Astrocyte of the spinal cord (primary cell): ENCODE measurements around the gene ATP2C1.
A peak's percentile ranks its signal among the peaks of the same experiment; 100 is the strongest.
"Not testable (repeated sequence)": the region's sequence is repeated elsewhere in the genome, so short reads cannot be mapped to it uniquely, and the experiment has no call there.

Experiments used
- DNase-seq: peaks from one replicate; pipeline ENCODE4 v3.0.0; 2011; ENCODE audit warnings: low read depth, low spot score
- H3K4me3 ChIP-seq: 2 replicates; pipeline ENCODE4 v1.5.1; 2011; ENCODE audit warnings: low read depth, mild to moderate bottlenecking, low read length, moderate library complexity
- CTCF ChIP-seq: IDR thresholded peaks from 2 replicates; pipeline ENCODE4 v1.5.1; 2012; ENCODE audit warnings: low read depth, mild to moderate bottlenecking, low read length, inconsistent platforms
- in situ Hi-C: cut with HindIII; loops from 2 replicates; pipeline ENCODE4 v1.10.0; 2017; ENCODE audit warnings: low sequenced_read_pairs

Gene ATP2C1

GRCh38 chr3:131028844-131029243 lies 135.0 kb downstream of the ATP2C1 start:
- TF ChIP-seq CTCF: no peak
- DNase-seq: no peak
- in situ Hi-C loops: no loop called here
- no peak overlapping the region for H3K4me3 ChIP-seq

GRCh38 chr3:131031660-131032059 lies 137.8 kb downstream of the ATP2C1 start:
- in situ Hi-C loops: no loop called here
- TF ChIP-seq CTCF: no peak
- H3K4me3 ChIP-seq: no peak overlapping the region
- no peak for DNase-seq

GRCh38 chr3:131033480-131034080 lies 139.7 kb downstream of the ATP2C1 start:
- TF ChIP-seq CTCF: peak; percentile 55
- DNase-seq: peak; percentile 69
- in situ Hi-C loops: no loop called here
- no peak overlapping the region for H3K4me3 ChIP-seq

GRCh38 chr3:131036200-131036816 lies 142.4 kb downstream of the ATP2C1 start:
- no peak overlapping the region for H3K4me3 ChIP-seq
- DNase-seq: peak; percentile 87
- TF ChIP-seq CTCF: no peak
- in situ Hi-C loops: no loop called here

GRCh38 chr3:131036986-131037385 lies 143.1 kb downstream of the ATP2C1 start:
- in situ Hi-C loops: no loop called here
- TF ChIP-seq CTCF: no peak
- peak; percentile 46 for DNase-seq
- no peak overlapping the region for H3K4me3 ChIP-seq

GRCh38 chr3:131038326-131038725 lies 144.4 kb downstream of the ATP2C1 start:
- no peak overlapping the region for H3K4me3 ChIP-seq
- peak; percentile 38 for DNase-seq
- in situ Hi-C loops: no loop called here
- TF ChIP-seq CTCF: no peak

GRCh38 chr3:131042271-131042985 lies 148.5 kb downstream of the ATP2C1 start:
- in situ Hi-C loops, DNase-seq, H3K4me3 ChIP-seq: not testable (repeated sequence)
